Psoas muscle (tissue), 8 donors: ENCODE measurements around the gene GNB1L. TPM values are rescaled to one million over a fixed set of nuclear protein-coding genes. Genes with fewer than 3 reads are reported as not detected.

Experiments used
- ATAC-seq, 4 donors: fragments of 200-7000 bp; cut with Tn5 transposase; one replicate each; pipeline ENCODE4 v1.9.1; 2020; ENCODE audit warnings: moderate library complexity in 3 of 4, mild to moderate bottlenecking in 2 of 4
- DNase-seq, 2 donors: peaks; one replicate each; pipeline ENCODE4 v3.0.0-alpha.2; 2020
- H3K27ac ChIP-seq: fragments of 200-600 bp; one replicate; pipeline ENCODE4 v1.8.0; 2022
- H3K27me3 ChIP-seq, 3 donors: fragments of 200-600 bp in 1 of 3; one replicate each; pipeline versions ENCODE4 v1.6.1 to v1.8.0; 2013 to 2022; ENCODE audit warnings: low read length in 2 of 3, mild to moderate bottlenecking in 2 of 3, moderate library complexity in 1 of 3; ENCODE audit not compliant: insufficient read depth in 3 of 3
- H3K36me3 ChIP-seq, 2 donors: fragments of 200-600 bp in 1 of 2; one replicate each; pipeline versions ENCODE4 v1.6.1 to v1.8.0; 2013 to 2022; ENCODE audit warnings: low read depth in 1 of 2, mild to moderate bottlenecking in 1 of 2, moderate library complexity in 1 of 2; ENCODE audit not compliant: insufficient read depth in 1 of 2
- H3K4me1 ChIP-seq: fragments of 200-600 bp; one replicate; pipeline ENCODE4 v1.8.0; 2022
- H3K4me3 ChIP-seq: fragments of 200-600 bp; one replicate; pipeline ENCODE4 v1.8.0; 2022; ENCODE audit warnings: mild to moderate bottlenecking
- H3K9me3 ChIP-seq: fragments of 200-600 bp; one replicate; pipeline ENCODE4 v1.8.0; 2022
- CTCF ChIP-seq: fragments of 200-600 bp; IDR thresholded peaks from one replicate; pipeline ENCODE4 v1.8.0; 2022; ENCODE audit warnings: antibody characterized with exemption
- WGBS, 3 donors: extraction: QIAGEN DNeasy Blood & Tissue Kit; methylation state at CpG; one replicate each; pipeline versions ENCODE4 v1.1.6 to v1.1.7; 2013; 5-methylcytosine and 5-hydroxymethylcytosine counted together
- intact Hi-C, 2 donors: fragments of 100-400 bp; cut with DNase I; formaldehyde crosslinking; loops; one replicate each; pipeline versions ENCODE4 v1.11.0 to v1.14.2; 2022
- polyA plus RNA-seq, 3 donors: library from polyadenylated mRNA; stranded (reverse); fragments of 200-250 nt; gene quantifications; one replicate each; pipeline ENCODE4 v1.2.3, GENCODE V29; 2013
- total RNA-seq, 4 donors: library from RNA; stranded (reverse); fragmentation: NEBNext Ultra II Directional in 2 of 4; extraction: Animal tissue kit (Norgen Biotek cat#: 25700) in 2 of 4; gene quantifications; one replicate each; pipeline versions ENCODE4 v1.2.1 to v1.2.4, GENCODE V29; 2021 to 2023
- donor health status: healthy with polysubstance abuse.
- donor health status: DM: no; HTN: no; CAD: no; lungs with moderate emphysema.
- donor health status: Bipolar disorder and iron deficiency.
- donor health status: healthy.
- donor health status: DM: yes; HTN: yes; CAD: no.
- donor health status: DM: no; HTN: no; CAD: no.
- donor health status: DM: no; HTN: no; CAD: no.
- donor health status: DM: yes; HTN: yes; CAD: no.

The GNB1L gene
- total and polyA plus RNA-seq, 7 donors, result 1.5 to 7.6 (median 3.3) TPM

GRCh38 chr22:19806213-19807160 lies 48.2 kb downstream of the GNB1L start:
- no peak overlapping the region for H3K27ac ChIP-seq
- WGBS, 3 donors, result 73 to 79% (median 76%) methylated on average over 38 of the region's 38 CpGs
- no peaks in the 10 kb centered on the region for H3K9me3 ChIP-seq
- ATAC-seq, result no peak
- H3K27me3 ChIP-seq, result no peaks in the 10 kb centered on the region
- H3K4me1 ChIP-seq, result peaks cover 17% of the 10 kb centered on the region
- TF ChIP-seq CTCF, result no peak
- peak in 1 of 2 donors; percentile 52 for DNase-seq
- H3K4me3 ChIP-seq, result no peak overlapping the region
- H3K36me3 ChIP-seq, result no peaks in the 10 kb centered on the region
- intact Hi-C loops, result no loop called here

DNA sequence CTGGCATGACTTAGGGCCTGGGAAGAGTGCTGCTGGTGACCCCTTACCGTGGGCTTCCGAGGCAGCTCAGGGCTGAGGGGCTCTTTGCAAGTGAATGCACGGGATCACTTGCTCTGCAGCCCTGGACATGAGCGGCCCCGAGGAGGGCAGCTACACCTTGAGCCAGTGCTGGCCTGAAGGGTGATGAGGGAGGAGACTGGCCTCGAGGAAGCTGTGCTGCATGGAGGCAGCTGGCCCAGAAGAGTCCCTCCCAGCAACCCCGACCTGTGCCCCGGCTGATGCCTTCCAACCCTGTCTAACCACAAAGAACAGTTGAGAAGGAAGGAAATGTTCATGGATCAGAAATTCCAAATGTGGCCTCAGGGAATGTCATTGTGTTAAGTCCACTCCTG lies 48.9 kb downstream of the GNB1L start:
- ATAC-seq (no peak), DNase-seq (peak in 1 of 2 donors; percentile 36)
- no peaks in the 10 kb centered on the region for H3K27me3 ChIP-seq
- no peaks in the 10 kb centered on the region for H3K9me3 ChIP-seq
- no peak overlapping the region for H3K27ac ChIP-seq
- H3K4me3 ChIP-seq, result no peak overlapping the region
- no peak for TF ChIP-seq CTCF
- peaks cover 17% of the 10 kb centered on the region for H3K4me1 ChIP-seq
- no peaks in the 10 kb centered on the region for H3K36me3 ChIP-seq
- intact Hi-C loops, result no loop called here
- 81 to 89% (median 83%) methylated on average over 8 of the region's 8 CpGs for WGBS, 3 donors

GRCh38 chr22:19803736-19804267 lies 50.9 kb downstream of the GNB1L start:
- no peak for ATAC-seq
- WGBS, 3 donors, result 70 to 94% (median 80%) methylated on average over 8 of the region's 8 CpGs
- Histone ChIP-seq H3K9me3 (no peaks in the 10 kb centered on the region), H3K36me3 (no peaks in the 10 kb centered on the region), H3K27me3 (no peaks in the 10 kb centered on the region), H3K4me1 (peaks cover 18% of the 10 kb centered on the region), H3K27ac (no peak overlapping the region), H3K4me3 (no peak overlapping the region)
- no peak for TF ChIP-seq CTCF
- DNase-seq, result peak in 1 of 2 donors; percentile 38
- intact Hi-C loops, result no loop called here

- Histone ChIP-seq H3K27ac (no peak overlapping the region), H3K9me3 (no peaks in the 10 kb centered on the region), H3K4me1 (peaks cover 23% of the 10 kb centered on the region), H3K27me3 (no peaks in the 10 kb centered on the region), H3K4me3 (no peak overlapping the region), H3K36me3 (no peaks in the 10 kb centered on the region)
- DNase-seq, result peak in 1 of 2 donors; percentile 52
- 65 to 83% (median 77%) methylated on average over 18 to 19 of the region's 19 CpGs for WGBS, 3 donors
- intact Hi-C loops, result no loop called here
- ATAC-seq, result peak in 2 of 4 donors; percentile 18 to 20
- no peak for TF ChIP-seq CTCF
Observed at GRCh38 chr22:19802894-19803735, 51.6 kb downstream of the GNB1L start.
